ENCODE results near the gene NPY2R.

The NPY2R gene

GRCh38 chr4:155249016-155249566 lies 40.7 kb downstream of the NPY2R start:
- no peak for DNase-seq

GRCh38 chr4:155252327-155252726 lies 43.9 kb downstream of the NPY2R start:
- DNase-seq = no peak

- DNase-seq = no peak
These were observed 55.0 kb downstream of the NPY2R start for GRCh38 chr4:155263480-155263879.

- no peak for DNase-seq
These were observed 56.7 kb downstream of the NPY2R start for GRCh38 chr4:155265113-155265512.

Measured in DMS153 (cell line).